H4 (cell line): Measurements from ENCODE around the gene PCNX4. TPM values are rescaled to one million over a fixed set of nuclear protein-coding genes. Genes with fewer than 3 reads are reported as not detected.
"Not testable (repeated sequence)": the region's sequence is repeated elsewhere in the genome, so short reads cannot be mapped to it uniquely, and the experiment has no call there.

ENCODE experiments used
- DNase-seq: peaks from one replicate; pipeline ENCODE4 v3.0.0-alpha.2; 2015; ENCODE audit warnings: low spot score
- total RNA-seq: library from RNA; depleted of rRNA; stranded (reverse); fragments of >200 nt; shearing (Covaris generic); gene quantifications from 2 replicates; pipeline ENCODE4 v1.2.3, GENCODE V29; 2014; rRNA removed

PCNX4 gene
- 48.6 and 65.4 TPM in 2 replicates for total RNA-seq

DNA sequence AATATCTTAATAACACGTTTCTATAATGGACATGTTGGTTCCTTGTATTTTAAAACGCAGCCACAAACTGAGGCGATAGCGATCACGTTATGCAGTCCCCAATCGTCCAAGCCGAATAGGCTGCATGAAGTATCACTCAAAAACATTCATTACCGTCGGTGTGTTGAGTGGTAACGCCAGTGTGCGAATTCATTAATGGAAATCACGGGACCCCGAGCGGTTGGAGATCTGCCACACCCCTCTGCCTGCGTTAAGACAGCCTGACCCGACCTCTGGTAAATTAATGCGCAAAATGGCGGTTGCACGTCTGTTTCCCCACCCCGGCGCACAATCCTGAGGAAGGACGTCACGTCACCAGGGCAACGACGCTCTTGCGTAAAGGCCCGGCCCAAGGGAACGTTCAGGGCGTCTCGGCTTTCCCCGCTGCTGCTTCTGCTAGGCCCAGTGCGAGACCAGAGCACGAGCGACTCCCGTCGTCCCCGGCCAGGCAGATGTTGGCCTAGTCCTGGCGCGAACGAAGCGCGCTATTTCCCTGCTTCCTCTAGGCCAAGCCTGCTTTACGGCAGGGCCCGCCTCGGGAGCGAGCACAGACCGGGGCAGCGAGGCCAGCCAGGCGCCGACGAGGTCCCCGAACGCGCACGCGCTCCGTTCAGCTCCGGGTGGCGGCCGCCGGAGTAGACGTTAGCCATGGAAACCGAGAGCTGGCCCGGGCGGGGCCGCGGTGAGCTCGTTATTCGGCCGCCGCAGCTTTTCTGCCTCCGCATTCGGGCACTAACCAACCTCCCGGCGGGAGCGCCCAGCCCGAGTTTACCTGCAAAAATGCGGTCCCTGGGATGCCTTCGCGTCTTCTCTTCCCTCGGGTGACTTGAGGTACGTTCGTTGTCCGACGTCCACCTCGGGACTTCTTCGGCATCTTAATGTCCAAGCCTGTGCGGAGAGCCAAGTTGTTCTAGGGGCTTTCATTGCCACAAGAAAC, at the start of gene PCNX4:
Gene PCNX4, plus strand, starts transcription at position 374 of the 976 bp plus-strand sequence. CDS start 15,716 bp downstream, outside the sequence.
- DNase-seq: peak; percentile 99

DNA sequence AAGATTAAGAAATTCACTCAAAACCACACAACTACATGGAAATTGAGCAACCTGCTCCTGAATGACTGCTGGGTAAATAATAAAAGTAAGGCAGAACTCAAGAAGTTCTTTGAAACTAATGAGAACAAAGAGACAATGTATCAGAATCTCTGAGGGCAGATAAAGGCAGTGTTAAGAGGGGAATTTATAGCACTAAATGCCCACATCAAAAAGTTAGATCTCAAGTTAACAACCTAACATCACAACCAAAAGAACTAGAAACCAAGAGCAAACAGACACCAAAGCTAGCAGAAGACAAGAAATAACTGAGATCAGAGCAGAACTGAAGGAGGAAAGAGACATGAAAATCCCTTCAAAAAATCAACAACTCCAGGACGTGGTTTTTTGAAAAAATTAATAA, 43.7 kb upstream of the PCNX4 start:
- not testable (repeated sequence) for DNase-seq

DNA sequence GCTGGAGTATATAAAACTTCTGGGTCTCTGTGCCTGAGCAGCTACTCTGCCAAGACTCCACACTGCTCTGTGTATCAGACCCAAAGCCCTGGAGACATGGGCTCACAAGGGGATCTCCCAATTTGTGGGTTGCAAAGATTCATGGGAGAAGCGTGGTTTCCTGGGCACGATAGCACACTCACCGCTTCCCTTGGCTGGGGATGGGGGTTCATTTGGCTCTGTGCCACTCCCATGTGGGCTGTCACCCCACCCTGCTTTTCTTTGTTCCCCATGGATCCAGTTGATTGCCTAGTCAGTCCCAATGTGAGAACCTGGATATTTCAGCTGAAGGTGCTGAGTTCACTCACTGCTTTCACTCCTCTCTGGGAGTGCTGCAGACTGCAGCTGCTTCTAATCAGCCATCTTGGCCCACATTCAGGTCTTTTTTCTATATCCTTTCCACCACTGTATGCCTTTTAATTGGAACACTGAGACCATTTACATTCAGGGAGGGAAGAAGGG, 40.0 kb upstream of the PCNX4 start:
- DNase-seq: no peak

DNA sequence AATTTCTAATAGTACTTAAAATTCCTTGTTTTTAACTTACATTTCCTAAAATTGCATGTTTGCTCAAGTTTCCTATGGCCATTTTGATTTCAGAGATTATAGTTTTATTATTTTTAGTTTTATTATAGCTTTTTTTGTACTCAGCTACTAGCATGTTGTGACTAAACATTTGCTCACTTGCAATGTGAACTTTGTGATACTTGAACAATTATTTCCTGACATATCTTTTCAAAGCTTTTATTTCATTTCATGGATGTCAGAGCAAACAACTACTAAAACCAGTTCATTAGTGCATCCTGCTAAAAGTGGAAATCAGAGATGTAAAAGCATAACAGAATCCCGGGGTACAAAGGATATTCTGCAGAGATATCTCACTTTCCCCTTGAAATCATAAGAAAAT, 33.6 kb upstream of the PCNX4 start:
- DNase-seq: no peak

DNA sequence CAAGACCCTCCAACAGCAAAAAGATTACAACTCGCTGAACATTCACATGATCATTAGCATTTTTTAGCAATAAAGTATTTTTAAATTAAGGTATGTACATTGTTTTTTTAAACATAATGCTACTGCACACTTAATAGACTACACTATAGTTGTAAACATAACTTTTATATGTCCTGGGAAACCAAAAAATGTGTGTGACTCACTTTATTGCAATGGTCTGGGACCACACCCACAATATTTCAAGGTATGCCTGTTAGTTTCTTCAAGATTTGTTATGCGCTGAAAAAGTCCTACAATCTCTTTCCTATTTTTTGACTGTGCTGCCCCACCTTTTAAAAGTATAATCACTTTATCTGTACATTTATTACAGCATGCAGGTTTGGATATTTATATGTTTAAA, 30.4 kb upstream of the PCNX4 start:
- DNase-seq: peak; percentile 11

DNA sequence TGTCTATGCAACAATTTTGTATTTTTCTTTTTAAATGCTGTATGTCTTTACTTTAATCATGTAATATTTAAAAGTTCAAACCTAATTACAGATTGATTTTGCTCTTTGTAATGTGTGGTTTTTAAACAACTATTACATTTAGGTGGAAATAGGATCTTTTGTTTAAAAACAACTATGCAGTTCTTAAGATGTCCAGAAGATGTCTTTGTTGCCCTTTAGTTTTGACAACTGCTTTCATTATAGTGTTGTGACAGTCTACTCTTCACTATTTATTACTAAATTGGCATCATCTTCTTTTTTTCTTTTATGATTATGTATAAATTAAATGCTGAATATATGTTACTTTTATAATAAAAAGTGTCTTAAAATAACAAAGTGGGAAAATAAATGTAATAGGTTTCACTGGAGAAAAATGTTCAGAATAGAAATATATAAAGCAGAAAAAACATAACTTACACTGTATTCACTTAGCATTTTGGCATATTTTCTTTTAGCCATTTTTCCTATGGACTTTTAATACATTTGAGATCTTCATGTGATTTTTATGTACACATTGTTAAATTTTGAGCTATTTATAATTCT, 27.1 kb upstream of the PCNX4 start:
- peak; percentile 23 for DNase-seq

DNA sequence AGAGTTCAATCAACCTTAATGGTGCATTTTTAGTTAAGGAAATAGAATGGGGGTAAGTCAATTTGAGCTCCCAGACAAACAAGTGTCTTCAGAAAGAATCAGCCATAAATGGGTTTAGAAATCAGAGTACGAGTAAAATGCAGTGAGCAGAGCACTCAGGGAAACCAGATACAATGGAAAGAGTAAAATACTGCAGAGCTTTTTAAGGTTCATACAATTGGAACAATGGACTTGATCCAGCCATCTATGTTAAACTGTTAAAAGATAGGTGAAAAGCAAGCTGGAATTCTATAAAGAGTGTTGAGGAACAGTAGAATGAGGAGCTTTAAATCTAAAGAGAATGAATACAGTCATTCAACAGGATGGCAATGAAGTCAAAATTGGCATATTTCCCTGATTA, 23.8 kb upstream of the PCNX4 start:
- DNase-seq: no peak

DNA sequence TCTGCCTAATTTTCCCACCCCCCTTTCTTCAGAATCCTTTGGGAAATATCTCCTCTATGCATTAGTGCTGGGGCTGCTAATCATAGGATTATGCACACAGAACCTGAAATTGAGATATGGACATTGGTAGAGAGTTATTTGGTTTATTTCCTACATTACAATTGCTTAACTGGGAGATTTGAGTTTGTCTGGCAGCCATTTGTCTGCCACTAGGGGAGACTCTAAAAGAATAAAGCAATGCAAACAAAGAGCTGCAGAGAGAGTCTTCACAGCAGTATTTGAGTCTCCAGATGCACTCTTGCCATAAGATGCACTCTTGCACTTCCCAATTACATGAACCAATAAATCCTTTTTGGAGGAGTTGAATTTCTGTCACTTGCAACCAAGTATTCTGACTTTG, 12.0 kb upstream of the PCNX4 start:
- no peak for DNase-seq

DNA sequence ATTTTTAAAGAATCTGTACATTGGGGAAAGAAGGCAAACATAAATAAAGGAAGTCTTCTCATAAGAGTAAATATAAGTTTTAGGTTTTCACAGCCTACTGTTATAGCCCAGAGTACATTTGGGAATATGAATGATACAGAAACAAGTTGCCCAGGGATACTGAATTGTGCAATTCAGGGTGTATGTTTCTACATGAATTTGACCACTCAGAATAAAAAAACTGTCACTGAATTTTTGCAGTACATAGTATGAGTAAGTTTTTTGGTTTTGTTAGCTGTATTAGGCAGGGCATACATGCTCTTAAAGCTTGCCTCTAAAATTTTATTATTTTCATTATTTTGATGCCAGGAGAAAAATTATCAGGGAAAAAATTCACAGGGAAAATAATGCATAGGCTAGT, 6.6 kb upstream of the PCNX4 start:
- no peak for DNase-seq

DNA sequence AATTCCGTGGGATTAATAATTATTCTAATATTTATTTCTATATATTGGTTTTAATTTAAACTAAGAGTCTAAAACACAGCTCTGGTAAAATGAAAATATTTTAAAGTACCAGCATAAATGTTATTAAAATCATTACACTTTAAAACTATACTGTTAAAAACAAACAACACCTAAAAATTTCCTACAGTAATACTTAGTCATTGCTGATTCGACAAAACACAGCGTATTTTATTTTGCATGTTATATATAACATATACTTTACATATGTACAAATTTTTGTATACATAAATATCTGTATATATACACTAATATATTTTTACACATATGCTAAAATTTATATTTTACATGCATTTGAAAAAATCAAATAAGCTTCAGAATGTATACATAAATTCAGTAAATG, 6.0 kb upstream of the PCNX4 start:
- DNase-seq: no peak

DNA sequence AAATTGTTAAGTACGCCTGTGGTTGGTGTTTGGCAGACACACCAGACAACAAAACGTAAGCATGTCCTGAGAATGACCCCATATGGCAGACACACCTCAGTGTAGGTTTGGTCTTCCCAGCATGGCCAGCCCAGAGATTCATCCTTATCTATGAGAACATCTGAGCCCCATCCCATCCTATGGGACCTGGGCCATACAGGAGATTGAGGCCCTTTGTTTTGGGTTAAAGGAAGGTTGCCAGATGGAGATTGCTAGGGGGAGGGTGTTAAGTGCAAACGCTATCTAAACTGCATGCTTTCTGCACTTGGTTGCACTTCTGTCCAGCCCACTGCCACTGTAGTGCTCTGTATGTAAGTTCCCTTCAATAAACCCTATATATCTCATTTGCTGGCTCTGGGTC, 4.1 kb upstream of the PCNX4 start:
- DNase-seq: no peak

DNA sequence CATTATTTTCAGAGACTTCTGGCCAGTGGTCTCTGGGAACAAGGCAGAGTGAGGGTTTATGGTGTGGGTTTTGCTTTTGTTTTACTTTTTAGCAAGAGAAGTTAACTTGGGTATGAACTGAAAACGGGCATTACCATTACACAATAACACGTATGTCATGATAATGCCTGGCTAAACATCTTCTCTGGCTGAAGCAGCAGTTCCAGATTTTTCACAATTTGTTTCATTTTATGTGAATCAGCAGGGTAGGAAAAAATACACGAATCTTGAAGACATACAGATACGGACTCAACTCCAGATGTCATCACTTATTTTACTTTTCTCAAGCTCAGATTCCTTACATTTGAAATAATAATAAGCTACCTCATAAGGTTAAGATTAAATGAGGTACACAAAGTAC, 2.5 kb upstream of the PCNX4 start:
- no peak for DNase-seq

DNA sequence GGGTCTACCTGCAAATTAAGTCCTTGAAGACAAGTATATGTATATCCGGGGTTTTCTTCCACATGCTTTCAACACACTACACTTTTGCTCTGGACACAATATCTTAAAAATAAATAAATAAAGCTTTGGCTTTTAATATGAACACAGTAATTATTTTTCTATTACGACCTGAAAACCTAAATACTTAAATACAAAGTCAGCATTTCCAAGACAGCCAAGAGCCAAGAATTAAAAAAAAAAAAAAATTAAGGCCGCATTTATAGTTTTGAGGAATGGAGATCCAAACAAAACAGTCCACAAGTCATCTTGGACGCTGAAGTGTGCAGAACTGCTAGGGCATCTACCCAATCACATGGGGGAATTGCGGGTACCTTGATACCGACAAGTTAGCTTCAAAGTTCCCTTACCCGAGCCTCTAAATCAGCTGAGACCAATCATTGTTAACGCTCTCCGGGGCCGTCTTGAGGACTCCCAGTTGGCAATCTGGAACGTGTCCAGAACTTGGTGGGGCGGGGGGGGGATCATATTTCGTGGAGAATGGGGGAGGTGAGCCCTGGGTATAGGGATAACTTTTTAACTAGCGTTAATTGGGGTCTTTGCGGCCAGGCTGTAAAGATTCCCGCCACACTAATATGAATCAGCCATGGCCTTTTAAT, 731 bp upstream of the PCNX4 start:
- peak; percentile 58 for DNase-seq

DNA sequence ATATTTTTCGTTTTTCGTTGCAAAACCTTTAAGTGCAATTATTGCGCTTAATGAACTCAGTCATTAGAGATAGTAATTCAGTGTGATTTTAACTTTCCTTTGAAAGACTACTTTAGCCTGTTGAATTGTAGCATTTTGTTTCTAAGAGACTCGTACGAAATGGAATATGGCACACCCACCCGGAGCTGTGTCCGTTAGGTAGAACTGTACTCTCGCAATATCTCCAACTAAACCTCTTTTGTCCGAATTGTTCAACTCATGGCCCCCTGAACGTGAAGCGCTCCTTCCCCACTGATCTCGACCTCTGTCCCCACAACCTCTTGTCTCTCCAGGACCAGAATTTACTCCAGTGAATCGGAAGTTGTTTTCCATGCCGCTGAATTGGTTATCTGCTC, 800 bp downstream of the PCNX4 start:
- DNase-seq: no peak

DNA sequence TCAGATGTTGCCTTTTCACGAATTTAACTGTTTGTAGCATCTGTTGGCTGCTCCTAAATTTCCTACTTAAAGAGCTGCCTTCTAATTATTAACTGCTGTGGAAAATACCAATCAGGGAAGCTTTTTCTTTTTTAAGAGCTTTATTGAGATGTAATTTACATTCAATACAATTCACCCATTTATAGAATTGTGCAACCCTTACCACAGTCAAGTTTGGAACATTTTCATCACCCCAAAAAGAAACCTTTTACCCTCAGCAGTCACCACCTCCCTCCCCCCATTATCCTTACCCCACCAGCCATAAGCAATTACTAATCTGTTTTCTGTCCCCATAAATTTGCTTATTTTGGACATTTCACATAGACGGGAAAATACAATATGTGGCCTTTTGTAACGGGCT, 1.4 kb downstream of the PCNX4 start:
- DNase-seq: no peak

DNA sequence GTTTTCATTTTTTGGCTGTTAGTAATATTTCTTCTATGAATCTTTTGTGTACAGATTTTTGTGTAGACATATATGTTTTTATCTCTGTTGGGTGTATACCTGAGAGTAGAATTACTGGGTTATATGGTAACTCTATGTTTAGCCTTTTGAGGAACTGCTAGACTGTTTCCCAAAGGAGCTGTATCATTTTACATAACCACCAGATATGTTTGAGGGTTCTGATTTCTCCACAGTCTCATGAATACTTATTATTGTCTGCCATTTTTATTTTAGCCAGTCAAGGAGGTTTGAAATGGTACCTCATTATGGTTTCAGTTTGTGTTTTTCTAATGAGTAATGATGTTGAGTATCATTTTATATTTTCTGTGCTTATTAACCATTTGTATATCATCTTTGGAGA, 1.9 kb downstream of the PCNX4 start:
- no peak for DNase-seq

DNA sequence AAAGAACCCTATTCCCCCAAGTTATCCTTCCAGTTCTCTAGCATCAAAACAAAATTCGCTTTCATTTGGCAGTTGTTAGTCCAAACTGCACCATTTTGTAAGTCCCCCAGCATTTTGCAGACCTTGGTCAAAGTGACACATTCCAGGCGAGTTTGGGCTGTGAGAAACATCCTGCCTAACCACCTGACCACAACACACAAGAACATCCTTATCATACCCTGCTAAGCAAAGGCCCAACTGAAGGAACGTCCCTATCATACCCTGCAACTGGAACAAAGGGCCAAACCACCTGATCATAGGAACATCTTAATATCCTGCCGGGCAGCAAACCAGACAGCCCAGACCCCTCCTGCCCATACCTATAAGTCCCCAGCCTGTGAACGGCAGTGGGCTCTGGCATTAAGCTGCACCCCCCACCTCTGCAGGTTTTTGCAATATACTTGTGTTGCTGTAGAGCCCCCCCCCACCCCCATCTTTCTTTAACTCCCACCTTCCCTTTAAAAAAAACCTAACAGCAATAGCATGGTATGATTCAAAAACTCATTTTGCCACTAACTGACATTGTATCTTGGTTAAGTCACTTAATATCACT, 2.7 kb downstream of the PCNX4 start:
- DNase-seq: peak; percentile 71

DNA sequence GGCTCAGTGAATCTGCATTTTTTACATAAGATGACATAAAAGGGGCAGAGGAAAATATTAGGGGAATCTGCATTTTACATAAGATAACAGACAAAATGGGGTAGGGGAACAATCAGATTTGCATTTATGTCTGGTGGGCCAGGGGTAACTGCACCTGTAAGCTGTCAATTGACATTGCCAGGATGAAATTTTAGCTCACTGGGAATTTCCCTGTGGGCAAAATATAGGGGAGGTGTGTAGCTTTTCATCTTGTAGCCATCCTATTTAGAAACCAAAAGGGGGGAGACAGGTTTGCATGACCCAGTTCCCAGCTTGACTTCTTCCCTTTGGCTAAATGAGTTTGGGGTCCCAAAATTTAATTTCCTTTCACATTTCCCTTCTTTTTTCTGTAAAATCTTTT, 3.5 kb downstream of the PCNX4 start:
- DNase-seq: no peak

DNA sequence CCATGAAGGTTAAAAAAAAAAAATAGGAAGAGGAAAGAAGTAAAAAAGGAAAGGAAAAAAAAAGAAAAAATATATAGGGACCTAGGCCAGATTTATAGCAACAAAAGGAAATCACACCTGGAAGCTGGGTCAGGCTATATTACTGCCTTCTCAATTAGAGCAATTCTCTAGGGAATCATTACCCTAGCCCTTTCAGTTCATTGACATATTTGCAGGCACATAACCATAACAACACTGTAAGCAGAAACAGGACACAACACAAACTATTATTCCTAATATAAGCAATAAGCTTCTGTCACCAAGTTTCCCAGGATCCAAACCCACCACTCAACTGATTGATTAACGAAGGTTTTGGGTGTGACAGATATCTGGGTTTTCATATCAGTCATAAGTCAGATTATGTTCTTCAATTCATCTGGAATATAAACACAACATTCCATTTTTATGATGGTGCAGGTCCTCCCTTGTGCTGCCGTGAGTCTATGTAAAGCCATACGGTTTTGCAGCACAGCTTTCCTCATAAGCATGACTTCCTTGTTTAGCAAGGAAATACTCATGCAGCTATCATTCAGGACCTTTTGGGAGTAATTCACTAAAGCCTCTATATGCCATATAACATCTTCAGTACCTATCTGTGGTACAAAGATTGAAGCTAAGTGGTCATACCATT, 4.2 kb downstream of the PCNX4 start:
- DNase-seq: no peak

DNA sequence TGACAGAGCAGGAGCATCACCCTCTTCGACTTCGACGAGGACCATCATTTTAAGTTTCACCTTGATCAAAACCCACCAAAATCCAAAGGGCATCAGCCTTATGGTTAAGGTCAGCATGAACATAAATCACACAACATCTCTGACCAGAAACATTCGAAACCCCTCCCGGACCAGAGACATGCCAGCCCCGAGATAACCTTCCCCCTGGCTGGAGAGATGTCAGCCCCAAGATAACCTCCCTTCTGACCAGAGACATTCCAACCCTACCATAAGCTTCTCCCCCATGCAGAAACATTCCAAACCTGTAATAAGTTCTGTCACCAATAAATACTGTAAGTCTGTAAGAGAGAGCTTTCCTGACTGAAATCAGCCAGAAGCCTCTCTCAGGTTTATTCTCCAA, 6.3 kb downstream of the PCNX4 start:
- no peak for DNase-seq

DNA sequence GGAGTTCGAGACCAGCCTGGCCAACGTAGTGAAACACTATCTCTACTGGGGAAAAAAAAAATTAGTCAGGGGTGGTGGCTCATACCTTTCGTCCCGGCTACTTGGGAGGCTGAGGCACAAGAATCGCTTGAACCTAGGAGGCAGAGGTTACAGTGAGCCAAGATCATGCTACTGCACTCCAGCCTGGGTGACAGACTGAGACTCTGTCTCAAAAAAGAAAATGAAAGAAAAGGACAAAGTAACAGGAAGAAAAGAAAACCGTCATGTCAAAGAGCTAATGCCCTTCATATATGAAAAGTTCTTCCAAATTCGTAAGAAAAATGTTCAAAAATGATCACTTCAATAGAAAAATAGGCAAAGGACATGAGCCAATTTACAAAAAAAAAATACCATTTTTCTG, 8.1 kb downstream of the PCNX4 start:
- DNase-seq: not testable (repeated sequence)

DNA sequence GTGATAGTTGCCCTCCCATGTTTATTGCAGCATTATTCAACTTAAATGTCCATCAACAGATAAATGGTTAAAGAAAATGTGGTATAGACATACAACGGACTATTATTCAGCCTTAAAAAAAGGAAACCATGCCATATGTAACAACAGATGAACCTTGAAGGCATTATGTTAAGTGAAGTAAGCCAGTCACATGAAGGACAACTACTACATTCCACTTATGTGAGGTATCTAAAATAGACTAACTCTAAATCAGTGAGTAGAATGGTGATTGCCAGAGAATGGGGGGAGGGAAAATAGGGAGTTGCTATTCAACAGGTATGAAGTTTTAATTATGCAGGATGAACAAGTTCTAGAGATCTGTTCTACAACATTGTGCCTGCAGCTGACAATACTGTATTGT, 10.1 kb downstream of the PCNX4 start:
- DNase-seq: no peak
